Measurements from ENCODE around the gene NADSYN1.

Gene NADSYN1

GRCh38 chr11:71462726-71463125 lies 9.7 kb downstream of the NADSYN1 start:
- ChIA-PET CTCF (no interaction called here), POLR2A (no interaction called here)
- Histone ChIP-seq H3K27ac (ENCODE audit: extremely low read depth, low read depth, low read length) (no peak overlapping the region), H3K9me3 (ENCODE audit: control insufficient read depth, insufficient read depth, low read depth, low read length) (no peaks in the 10 kb centered on the region), H3K36me3 (ENCODE audit: control insufficient read depth in 2 of 2, insufficient read depth in 1 of 2, low read length in 2 of 2) (peaks cover 0 to 68% of the 10 kb centered on the region in 2 experiments; a peak in 2 of 3 replicates), H3K4me1 (ENCODE audit: control insufficient read depth, insufficient read depth, low read length) (no peaks in the 10 kb centered on the region), H3K4me3 (ENCODE audit: low read depth, low read length) (no peak overlapping the region)
- TF ChIP-seq ZBTB1 (tag by site-specific recombination; IDR thresholded peaks at IDR 0.05), result no peak
- no peak for TF ChIP-seq ZBTB17 (tag by site-specific recombination; IDR thresholded peaks at IDR 0.05)
- TF ChIP-seq ZNF426 (tag by site-specific recombination; IDR thresholded peaks at IDR 0.05), result no peak
- no peak for TF ChIP-seq ZNF266 (tag by site-specific recombination; IDR thresholded peaks at IDR 0.05; ENCODE audit: low read depth)
- no peak for TF ChIP-seq GLI2 (tag by site-specific recombination; IDR thresholded peaks at IDR 0.05; ENCODE audit: borderline replicate concordance, low read depth)
- TF ChIP-seq ZNF211 (tag by site-specific recombination; IDR thresholded peaks at IDR 0.05; ENCODE audit: low read depth), result no peak
- no peak for TF ChIP-seq ZNF785 (tag by site-specific recombination; IDR thresholded peaks at IDR 0.05)
- TF ChIP-seq ZBTB44 (tag by site-specific recombination; IDR thresholded peaks at IDR 0.05), result no peak
- TF ChIP-seq, protein P1, sequence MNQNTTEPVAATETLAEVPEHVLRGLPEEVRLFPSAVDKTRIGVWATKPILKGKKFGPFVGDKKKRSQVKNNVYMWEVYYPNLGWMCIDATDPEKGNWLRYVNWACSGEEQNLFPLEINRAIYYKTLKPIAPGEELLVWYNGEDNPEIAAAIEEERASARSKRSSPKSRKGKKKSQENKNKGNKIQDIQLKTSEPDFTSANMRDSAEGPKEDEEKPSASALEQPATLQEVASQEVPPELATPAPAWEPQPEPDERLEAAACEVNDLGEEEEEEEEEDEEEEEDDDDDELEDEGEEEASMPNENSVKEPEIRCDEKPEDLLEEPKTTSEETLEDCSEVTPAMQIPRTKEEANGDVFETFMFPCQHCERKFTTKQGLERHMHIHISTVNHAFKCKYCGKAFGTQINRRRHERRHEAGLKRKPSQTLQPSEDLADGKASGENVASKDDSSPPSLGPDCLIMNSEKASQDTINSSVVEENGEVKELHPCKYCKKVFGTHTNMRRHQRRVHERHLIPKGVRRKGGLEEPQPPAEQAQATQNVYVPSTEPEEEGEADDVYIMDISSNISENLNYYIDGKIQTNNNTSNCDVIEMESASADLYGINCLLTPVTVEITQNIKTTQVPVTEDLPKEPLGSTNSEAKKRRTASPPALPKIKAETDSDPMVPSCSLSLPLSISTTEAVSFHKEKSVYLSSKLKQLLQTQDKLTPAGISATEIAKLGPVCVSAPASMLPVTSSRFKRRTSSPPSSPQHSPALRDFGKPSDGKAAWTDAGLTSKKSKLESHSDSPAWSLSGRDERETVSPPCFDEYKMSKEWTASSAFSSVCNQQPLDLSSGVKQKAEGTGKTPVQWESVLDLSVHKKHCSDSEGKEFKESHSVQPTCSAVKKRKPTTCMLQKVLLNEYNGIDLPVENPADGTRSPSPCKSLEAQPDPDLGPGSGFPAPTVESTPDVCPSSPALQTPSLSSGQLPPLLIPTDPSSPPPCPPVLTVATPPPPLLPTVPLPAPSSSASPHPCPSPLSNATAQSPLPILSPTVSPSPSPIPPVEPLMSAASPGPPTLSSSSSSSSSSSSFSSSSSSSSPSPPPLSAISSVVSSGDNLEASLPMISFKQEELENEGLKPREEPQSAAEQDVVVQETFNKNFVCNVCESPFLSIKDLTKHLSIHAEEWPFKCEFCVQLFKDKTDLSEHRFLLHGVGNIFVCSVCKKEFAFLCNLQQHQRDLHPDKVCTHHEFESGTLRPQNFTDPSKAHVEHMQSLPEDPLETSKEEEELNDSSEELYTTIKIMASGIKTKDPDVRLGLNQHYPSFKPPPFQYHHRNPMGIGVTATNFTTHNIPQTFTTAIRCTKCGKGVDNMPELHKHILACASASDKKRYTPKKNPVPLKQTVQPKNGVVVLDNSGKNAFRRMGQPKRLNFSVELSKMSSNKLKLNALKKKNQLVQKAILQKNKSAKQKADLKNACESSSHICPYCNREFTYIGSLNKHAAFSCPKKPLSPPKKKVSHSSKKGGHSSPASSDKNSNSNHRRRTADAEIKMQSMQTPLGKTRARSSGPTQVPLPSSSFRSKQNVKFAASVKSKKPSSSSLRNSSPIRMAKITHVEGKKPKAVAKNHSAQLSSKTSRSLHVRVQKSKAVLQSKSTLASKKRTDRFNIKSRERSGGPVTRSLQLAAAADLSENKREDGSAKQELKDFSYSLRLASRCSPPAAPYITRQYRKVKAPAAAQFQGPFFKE (tag by site-specific recombination; IDR thresholded peaks at IDR 0.05; ENCODE audit: borderline replicate concordance), result no peak

- Histone ChIP-seq H3K36me3 (ENCODE audit: control insufficient read depth in 2 of 2, insufficient read depth in 1 of 2, low read length in 2 of 2) (peaks cover 0 to 59% of the 10 kb centered on the region in 2 experiments; a peak in 2 of 3 replicates), H3K9me3 (ENCODE audit: control insufficient read depth, insufficient read depth, low read depth, low read length) (no peaks in the 10 kb centered on the region), H3K4me3 (ENCODE audit: low read depth, low read length) (no peak overlapping the region), H3K4me1 (ENCODE audit: control insufficient read depth, insufficient read depth, low read length) (no peaks in the 10 kb centered on the region), H3K27ac (ENCODE audit: extremely low read depth, low read depth, low read length) (no peak overlapping the region)
- POLR2A ChIA-PET, result no interaction called here
- CTCF ChIA-PET, result no interaction called here
- TF ChIP-seq, protein P2, sequence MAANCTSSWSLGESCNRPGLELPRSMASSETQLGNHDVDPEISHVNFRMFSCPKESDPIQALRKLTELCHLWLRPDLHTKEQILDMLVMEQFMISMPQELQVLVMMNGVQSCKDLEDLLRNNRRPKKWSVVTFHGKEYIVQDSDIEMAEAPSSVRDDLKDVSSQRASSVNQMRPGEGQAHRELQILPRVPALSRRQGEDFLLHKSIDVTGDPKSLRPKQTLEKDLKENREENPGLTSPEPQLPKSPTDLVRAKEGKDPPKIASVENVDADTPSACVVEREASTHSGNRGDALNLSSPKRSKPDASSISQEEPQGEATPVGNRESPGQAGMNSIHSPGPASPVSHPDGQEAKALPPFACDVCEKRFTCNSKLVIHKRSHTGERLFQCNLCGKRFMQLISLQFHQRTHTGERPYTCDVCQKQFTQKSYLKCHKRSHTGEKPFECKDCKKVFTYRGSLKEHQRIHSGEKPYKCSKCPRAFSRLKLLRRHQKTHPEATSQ (tag by site-specific recombination; IDR thresholded peaks at IDR 0.05), result no peak
- TF ChIP-seq ZNF48 (tag by site-specific recombination; IDR thresholded peaks at IDR 0.05) (no peak), ZNF629 (tag by site-specific recombination; IDR thresholded peaks at IDR 0.05) (no peak), SCRT2 (tag by site-specific recombination; IDR thresholded peaks at IDR 0.05) (no peak), ZNF138 (tag by site-specific recombination; IDR thresholded peaks at IDR 0.05; ENCODE audit: borderline replicate concordance) (no peak), ZNF2 (tag by site-specific recombination; IDR thresholded peaks at IDR 0.05) (no peak), PRDM1 (tag by site-specific recombination; IDR thresholded peaks at IDR 0.05) (no peak), ZNF600 (tag by site-specific recombination; IDR thresholded peaks at IDR 0.05) (no peak), ZBTB21 (tag by site-specific recombination; IDR thresholded peaks at IDR 0.05) (no peak), ZNF416 (tag by site-specific recombination; IDR thresholded peaks at IDR 0.05) (no peak), HOXC10 (CRISPR knock-in tag; IDR thresholded peaks at IDR 0.05) (no peak), ZNF501 (tag by site-specific recombination; IDR thresholded peaks at IDR 0.05) (no peak), CTCF (tag by site-specific recombination; IDR thresholded peaks at IDR 0.05) (no peak)
- TF ChIP-seq, protein P3, sequence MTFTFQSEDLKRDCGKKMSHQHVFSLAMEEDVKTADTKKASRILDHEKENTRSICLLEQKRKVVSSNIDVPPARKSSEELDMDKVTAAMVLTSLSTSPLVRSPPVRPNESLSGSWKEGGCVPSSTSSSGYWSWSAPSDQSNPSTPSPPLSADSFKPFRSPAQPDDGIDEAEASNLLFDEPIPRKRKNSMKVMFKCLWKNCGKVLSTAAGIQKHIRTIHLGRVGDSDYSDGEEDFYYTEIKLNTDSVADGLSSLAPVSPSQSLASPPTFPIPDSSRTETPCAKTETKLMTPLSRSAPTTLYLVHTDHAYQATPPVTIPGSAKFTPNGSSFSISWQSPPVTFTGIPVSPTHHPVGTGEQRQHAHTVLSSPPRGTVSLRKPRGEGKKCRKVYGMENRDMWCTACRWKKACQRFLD (tag by site-specific recombination; IDR thresholded peaks at IDR 0.05), result no peak
These were observed 10.6 kb downstream of the NADSYN1 start for GRCh38 chr11:71463331-71464211.
